ENCODE data around the gene AGTRAP. TPM values are rescaled to one million over a fixed set of nuclear protein-coding genes. Genes with fewer than 3 reads are reported as not detected.
A peak's percentile ranks its signal among the peaks of the same experiment; 100 is the strongest.

Gene AGTRAP
- total and polyA plus RNA-seq, 9 of the 15 experiments (the other 6 are each of a cell fraction or from before 2014, with no cell fraction given): 26.8 to 105 (median 57.5) TPM

DNA sequence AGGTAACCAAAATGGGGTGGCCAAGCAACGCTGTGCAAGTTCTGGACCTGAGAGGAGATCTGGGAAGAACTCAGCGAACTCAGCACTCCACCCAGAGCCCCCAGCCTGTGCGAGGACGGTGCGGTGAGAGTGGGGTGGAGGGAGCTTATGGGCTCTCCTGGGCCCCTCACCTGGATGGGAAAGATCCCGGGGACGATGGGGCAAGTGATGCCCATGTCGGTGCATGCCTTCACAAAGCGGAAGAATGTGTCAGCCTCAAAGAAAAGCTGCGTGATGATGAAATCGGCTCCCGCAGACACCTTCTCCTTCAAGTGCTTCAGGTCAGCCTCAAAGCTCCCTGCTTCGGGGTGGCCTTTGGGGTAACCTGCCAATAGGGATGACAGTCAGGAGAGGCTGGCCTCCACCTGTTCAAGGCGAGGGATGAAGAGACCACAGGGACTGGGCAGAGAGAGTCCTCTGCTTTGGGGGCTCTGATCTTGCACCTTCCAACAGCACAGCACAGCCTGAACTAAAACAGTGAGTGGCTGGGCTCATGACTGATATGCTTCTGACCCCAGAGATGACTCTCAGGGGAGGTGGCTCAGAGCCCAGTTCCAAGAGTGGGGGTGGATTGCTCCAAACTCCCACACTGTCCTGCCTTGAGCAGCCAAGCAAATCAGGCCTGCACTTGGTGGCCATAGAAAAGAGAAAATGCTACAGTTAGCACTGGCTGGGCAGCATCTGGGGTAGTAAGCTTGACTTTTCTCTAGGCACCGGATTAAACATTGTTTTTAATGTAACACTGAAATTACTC lies 60.3 kb downstream of the AGTRAP start (continued):
- TF ChIP-seq ERF (CRISPR knock-in tag; IDR thresholded peaks at IDR 0.05) (peak; percentile 66), TBP (optimal IDR thresholded peaks at IDR 0.05; ENCODE audit: low read depth, low read length) (peak; percentile 89), TAL1 (IDR thresholded peaks at IDR 0.05) (peak; percentile 4; the same call in 1 of the 2 replicates), SNIP1 (IDR thresholded peaks at IDR 0.05; ENCODE audit: low read depth) (no peak), TBL1XR1 (IDR thresholded peaks at IDR 0.05; ENCODE audit: low read length in 2 of 2) (peak; percentile 21 to 51; a peak in 1 of 4 replicates), CEBPG (CRISPR knock-in tag; IDR thresholded peaks at IDR 0.05) (peak; percentile 79), CEBPG (tag; conservative IDR thresholded peaks at IDR 0.05 in 1 of 2, IDR thresholded peaks at IDR 0.05 in 1 of 2) (peak; percentile 71 to 86), ZSCAN29 (IDR thresholded peaks at IDR 0.05) (0 out of 2 replicates have a peak, but pooled peaks have one; percentile 29), NFXL1 (CRISPR knock-in tag; IDR thresholded peaks at IDR 0.05) (peak; percentile 47; the same call in 1 of the 2 replicates), NR4A1 (CRISPR knock-in tag; IDR thresholded peaks at IDR 0.05) (no peak), NR4A1 (tag; IDR thresholded peaks at IDR 0.05) (0 out of 2 replicates have a peak, but pooled peaks have one; percentile 14), GTF2A2 (tag; IDR thresholded peaks at IDR 0.05) (no peak), CXXC5 (CRISPR knock-in tag; IDR thresholded peaks at IDR 0.05) (peak; percentile 58), MTA3 (IDR thresholded peaks at IDR 0.05; ENCODE audit: borderline replicate concordance) (peak; percentile 40)
- TF ChIP-seq, protein P1, sequence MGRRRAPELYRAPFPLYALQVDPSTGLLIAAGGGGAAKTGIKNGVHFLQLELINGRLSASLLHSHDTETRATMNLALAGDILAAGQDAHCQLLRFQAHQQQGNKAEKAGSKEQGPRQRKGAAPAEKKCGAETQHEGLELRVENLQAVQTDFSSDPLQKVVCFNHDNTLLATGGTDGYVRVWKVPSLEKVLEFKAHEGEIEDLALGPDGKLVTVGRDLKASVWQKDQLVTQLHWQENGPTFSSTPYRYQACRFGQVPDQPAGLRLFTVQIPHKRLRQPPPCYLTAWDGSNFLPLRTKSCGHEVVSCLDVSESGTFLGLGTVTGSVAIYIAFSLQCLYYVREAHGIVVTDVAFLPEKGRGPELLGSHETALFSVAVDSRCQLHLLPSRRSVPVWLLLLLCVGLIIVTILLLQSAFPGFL (CRISPR knock-in tag; IDR thresholded peaks at IDR 0.05): no peak
- TF ChIP-seq, protein P2, sequence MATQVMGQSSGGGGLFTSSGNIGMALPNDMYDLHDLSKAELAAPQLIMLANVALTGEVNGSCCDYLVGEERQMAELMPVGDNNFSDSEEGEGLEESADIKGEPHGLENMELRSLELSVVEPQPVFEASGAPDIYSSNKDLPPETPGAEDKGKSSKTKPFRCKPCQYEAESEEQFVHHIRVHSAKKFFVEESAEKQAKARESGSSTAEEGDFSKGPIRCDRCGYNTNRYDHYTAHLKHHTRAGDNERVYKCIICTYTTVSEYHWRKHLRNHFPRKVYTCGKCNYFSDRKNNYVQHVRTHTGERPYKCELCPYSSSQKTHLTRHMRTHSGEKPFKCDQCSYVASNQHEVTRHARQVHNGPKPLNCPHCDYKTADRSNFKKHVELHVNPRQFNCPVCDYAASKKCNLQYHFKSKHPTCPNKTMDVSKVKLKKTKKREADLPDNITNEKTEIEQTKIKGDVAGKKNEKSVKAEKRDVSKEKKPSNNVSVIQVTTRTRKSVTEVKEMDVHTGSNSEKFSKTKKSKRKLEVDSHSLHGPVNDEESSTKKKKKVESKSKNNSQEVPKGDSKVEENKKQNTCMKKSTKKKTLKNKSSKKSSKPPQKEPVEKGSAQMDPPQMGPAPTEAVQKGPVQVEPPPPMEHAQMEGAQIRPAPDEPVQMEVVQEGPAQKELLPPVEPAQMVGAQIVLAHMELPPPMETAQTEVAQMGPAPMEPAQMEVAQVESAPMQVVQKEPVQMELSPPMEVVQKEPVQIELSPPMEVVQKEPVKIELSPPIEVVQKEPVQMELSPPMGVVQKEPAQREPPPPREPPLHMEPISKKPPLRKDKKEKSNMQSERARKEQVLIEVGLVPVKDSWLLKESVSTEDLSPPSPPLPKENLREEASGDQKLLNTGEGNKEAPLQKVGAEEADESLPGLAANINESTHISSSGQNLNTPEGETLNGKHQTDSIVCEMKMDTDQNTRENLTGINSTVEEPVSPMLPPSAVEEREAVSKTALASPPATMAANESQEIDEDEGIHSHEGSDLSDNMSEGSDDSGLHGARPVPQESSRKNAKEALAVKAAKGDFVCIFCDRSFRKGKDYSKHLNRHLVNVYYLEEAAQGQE (IDR thresholded peaks at IDR 0.05; ENCODE audit: borderline replicate concordance): no peak
- TF ChIP-seq, protein P2 (CRISPR knock-in tag; IDR thresholded peaks at IDR 0.05; ENCODE audit: low read depth): peak; percentile 46; the same call in 1 of the 2 replicates
- TF ChIP-seq, protein P3, sequence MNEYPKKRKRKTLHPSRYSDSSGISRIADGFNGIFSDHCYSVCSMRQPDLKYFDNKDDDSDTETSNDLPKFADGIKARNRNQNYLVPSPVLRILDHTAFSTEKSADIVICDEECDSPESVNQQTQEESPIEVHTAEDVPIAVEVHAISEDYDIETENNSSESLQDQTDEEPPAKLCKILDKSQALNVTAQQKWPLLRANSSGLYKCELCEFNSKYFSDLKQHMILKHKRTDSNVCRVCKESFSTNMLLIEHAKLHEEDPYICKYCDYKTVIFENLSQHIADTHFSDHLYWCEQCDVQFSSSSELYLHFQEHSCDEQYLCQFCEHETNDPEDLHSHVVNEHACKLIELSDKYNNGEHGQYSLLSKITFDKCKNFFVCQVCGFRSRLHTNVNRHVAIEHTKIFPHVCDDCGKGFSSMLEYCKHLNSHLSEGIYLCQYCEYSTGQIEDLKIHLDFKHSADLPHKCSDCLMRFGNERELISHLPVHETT (CRISPR knock-in tag; conservative IDR thresholded peaks at IDR 0.05 in 1 of 2, IDR thresholded peaks at IDR 0.05 in 1 of 2): peak in 1 of 2 experiments; percentile 71; a peak in 2 of 4 replicates
